Cardiac muscle cell (in vitro differentiated cells and primary cell): ENCODE data around the gene ZSWIM6. TPM values are rescaled to one million over a fixed set of nuclear protein-coding genes. Genes with fewer than 3 reads are reported as not detected.

Source experiments
- DNase-seq, 2 donors: peaks; one replicate each; pipeline versions ENCODE4 v3.0.0 to v3.0.0-alpha.2; 2010 to 2017; ENCODE audit warnings: low read depth in 1 of 2, low spot score in 1 of 2
- H3K27ac ChIP-seq: fragments of 200-600 bp; sonication (generic); 2 replicates; pipeline ENCODE4 v1.5.1; 2016
- H3K27me3 ChIP-seq: fragments of 200-600 bp; sonication (generic); 2 replicates; pipeline ENCODE4 v1.6.0; 2016; ENCODE audit warnings: control low read depth
- H3K36me3 ChIP-seq: fragments of 200-600 bp; sonication (generic); 2 replicates; pipeline ENCODE4 v1.5.1; 2016; ENCODE audit warnings: control low read depth
- H3K4me1 ChIP-seq: fragments of 200-600 bp; sonication (generic); 2 replicates; pipeline ENCODE4 v1.8.1; 2017; ENCODE audit warnings: low read depth, mild to moderate bottlenecking, mixed run types
- H3K4me3 ChIP-seq: fragments of 200-600 bp; sonication (generic); 2 replicates; pipeline ENCODE4 v1.5.1; 2016; ENCODE audit warnings: mild to moderate bottlenecking
- H3K9me3 ChIP-seq: fragments of 200-600 bp; sonication (generic); 2 replicates; pipeline ENCODE4 v1.5.1; 2017; ENCODE audit warnings: low read depth, mild to moderate bottlenecking, control low read depth
- CTCF ChIP-seq: IDR thresholded peaks from 2 replicates; pipeline ENCODE4 v1.5.1; 2012; ENCODE audit warnings: low read depth, mild to moderate bottlenecking, low read length
- polyA plus RNA-seq: library from polyadenylated mRNA; unstranded; fragments of >200 nt; fragmentation: Nextera tagmentation; extraction: Ambion mirVana; gene quantifications from 2 replicates; pipeline ENCODE4 v1.2.1, GENCODE V29; 2016
- total RNA-seq: library from RNA; depleted of rRNA; stranded (reverse); fragments of >200 nt; gene quantifications from 2 replicates; pipeline ENCODE4 v1.2.3, GENCODE V29; 2016

ZSWIM6 gene
- total and polyA plus RNA-seq, 2 experiments from 2014 or later: 3.4 to 8.3 TPM

GRCh38 chr5:61311836-61312808 is 19.9 kb upstream of the ZSWIM6 start:
- no peaks in the 10 kb centered on the region for H3K9me3 ChIP-seq
- H3K27ac ChIP-seq: no peak overlapping the region
- peak in 1 of 2 donors; percentile 41 for DNase-seq
- no peak overlapping the region for H3K4me3 ChIP-seq
- no peaks in the 10 kb centered on the region for H3K4me1 ChIP-seq
- no peaks in the 10 kb centered on the region for H3K36me3 ChIP-seq
- TF ChIP-seq CTCF: no peak
- no peaks in the 10 kb centered on the region for H3K27me3 ChIP-seq

GRCh38 chr5:61313960-61314681 is 17.9 kb upstream of the ZSWIM6 start:
- DNase-seq: peak in 1 of 2 donors; percentile 85
- Histone ChIP-seq H3K36me3 (no peaks in the 10 kb centered on the region), H3K27me3 (no peaks in the 10 kb centered on the region), H3K9me3 (no peaks in the 10 kb centered on the region), H3K27ac (no peak overlapping the region), H3K4me3 (no peak overlapping the region), H3K4me1 (no peaks in the 10 kb centered on the region)
- TF ChIP-seq CTCF: no peak

GRCh38 chr5:61318376-61318775 is 13.7 kb upstream of the ZSWIM6 start:
- Histone ChIP-seq H3K27me3 (no peaks in the 10 kb centered on the region), H3K9me3 (no peaks in the 10 kb centered on the region), H3K4me1 (no peaks in the 10 kb centered on the region), H3K4me3 (no peak overlapping the region), H3K36me3 (no peaks in the 10 kb centered on the region), H3K27ac (no peak overlapping the region)
- no peak for TF ChIP-seq CTCF
- DNase-seq: no peak

- H3K4me1 ChIP-seq: no peaks in the 10 kb centered on the region
- no peak overlapping the region for H3K4me3 ChIP-seq
- peak overlapping the region; percentile 73 for H3K27ac ChIP-seq
- DNase-seq: peak; percentile 52 to 79
- no peaks in the 10 kb centered on the region for H3K27me3 ChIP-seq
- H3K36me3 ChIP-seq: no peaks in the 10 kb centered on the region
- H3K9me3 ChIP-seq: no peaks in the 10 kb centered on the region
- TF ChIP-seq CTCF: no peak
Measured at GRCh38 chr5:61319388-61320146, 12.5 kb upstream of the ZSWIM6 start.

- DNase-seq: no peak
- no peak overlapping the region for H3K4me3 ChIP-seq
- H3K27me3 ChIP-seq: no peaks in the 10 kb centered on the region
- H3K9me3 ChIP-seq: no peaks in the 10 kb centered on the region
- H3K36me3 ChIP-seq: no peaks in the 10 kb centered on the region
- H3K27ac ChIP-seq: no peak overlapping the region
- TF ChIP-seq CTCF: no peak
- H3K4me1 ChIP-seq: no peaks in the 10 kb centered on the region
Measured at GRCh38 chr5:61320860-61321259, 11.2 kb upstream of the ZSWIM6 start.
